GM19397 (cell line): ENCODE data around the gene OR10G3.

Experiments
- ATAC-seq: cut with Tn5 transposase; IDR thresholded peaks from one replicate; pipeline ENCODE4 v1.9.1; 2021; ENCODE audit warnings: mild to moderate bottlenecking, moderate library complexity; ENCODE audit not compliant: unreplicated experiment

OR10G3 gene

GRCh38 chr14:21535545-21536417, 44.1 kb downstream of the OR10G3 start:
- ATAC-seq, result no peak

GRCh38 chr14:21534576-21534975, 45.3 kb downstream of the OR10G3 start:
- no peak for ATAC-seq

GRCh38 chr14:21533294-21533693, 46.6 kb downstream of the OR10G3 start:
- no peak for ATAC-seq

GRCh38 chr14:21529515-21529914, 50.4 kb downstream of the OR10G3 start:
- no peak for ATAC-seq

GRCh38 chr14:21528381-21529348, 51.2 kb downstream of the OR10G3 start:
- ATAC-seq, result no peak

GRCh38 chr14:21527318-21527679, 52.6 kb downstream of the OR10G3 start:
- ATAC-seq, result no peak

- no peak for ATAC-seq
These were observed 53.1 kb downstream of the OR10G3 start for GRCh38 chr14:21526672-21527317.

- ATAC-seq, result no peak
These were observed 53.8 kb downstream of the OR10G3 start, which contains the start of gene SALL2 for GRCh38 chr14:21525962-21526671. SALL2 (minus strand) TSS chr14:21526346; CDS start chr14:21526127, 219 bp downstream.

GRCh38 chr14:21525571-21525961, 54.3 kb downstream of the OR10G3 start:
- no peak for ATAC-seq

GRCh38 chr14:21524575-21525490, 55.0 kb downstream of the OR10G3 start:
- ATAC-seq, result no peak

GRCh38 chr14:21523203-21523602, 56.7 kb downstream of the OR10G3 start:
- ATAC-seq, result no peak

- no peak for ATAC-seq
These were observed 58.4 kb downstream of the OR10G3 start for GRCh38 chr14:21521501-21521900.

- no peak for ATAC-seq
These were observed 59.1 kb downstream of the OR10G3 start for GRCh38 chr14:21520767-21521166.

GRCh38 chr14:21518725-21519124, 61.2 kb downstream of the OR10G3 start:
- ATAC-seq, result no peak
